ENCODE data around the gene NFX1.

GRCh38 chr9:33344145-33344544, 53.8 kb downstream of the NFX1 start:
- TF ChIP-seq CTCF (conservative IDR thresholded peaks at IDR 0.05; ENCODE audit: low read length) (no peak), EZH2phosphoT487 (IDR thresholded peaks at IDR 0.05; ENCODE audit: borderline replicate concordance) (no peak)
